ENCODE data around the gene TFRC. TPM values are rescaled to one million over a fixed set of nuclear protein-coding genes. Genes with fewer than 3 reads are reported as not detected.
"Not testable (repeated sequence)": the region's sequence is repeated elsewhere in the genome, so short reads cannot be mapped to it uniquely, and the experiment has no call there.

The TFRC gene
- total RNA-seq, 1 donor from 2014 or later, result 76.4 TPM

GRCh38 chr3:196079682-196080081, 2.2 kb downstream of the TFRC start:
- H3K27me3 ChIP-seq (ENCODE audit: low read depth), result no peaks in the 10 kb centered on the region
- H3K4me3 ChIP-seq, result peak overlapping the region; percentile 97
- intact Hi-C loops (cut with micrococcal nuclease), result no loop called here
- no peak overlapping the region for H3K27ac ChIP-seq (replicated peaks)
- TF ChIP-seq CTCF (IDR thresholded peaks at IDR 0.05; ENCODE audit: borderline replicate concordance), result no peak
- H3K4me1 ChIP-seq, result peaks cover 44% of the 10 kb centered on the region
- DNase-seq, result no peak
- H3K36me3 ChIP-seq, result peaks cover 23% of the 10 kb centered on the region
- no peaks in the 10 kb centered on the region for H3K9me3 ChIP-seq (replicated peaks)

- H3K27ac ChIP-seq (replicated peaks), result no peak overlapping the region
Observed at GRCh38 chr3:196075013-196075412, 6.9 kb downstream of the TFRC start.

DNA sequence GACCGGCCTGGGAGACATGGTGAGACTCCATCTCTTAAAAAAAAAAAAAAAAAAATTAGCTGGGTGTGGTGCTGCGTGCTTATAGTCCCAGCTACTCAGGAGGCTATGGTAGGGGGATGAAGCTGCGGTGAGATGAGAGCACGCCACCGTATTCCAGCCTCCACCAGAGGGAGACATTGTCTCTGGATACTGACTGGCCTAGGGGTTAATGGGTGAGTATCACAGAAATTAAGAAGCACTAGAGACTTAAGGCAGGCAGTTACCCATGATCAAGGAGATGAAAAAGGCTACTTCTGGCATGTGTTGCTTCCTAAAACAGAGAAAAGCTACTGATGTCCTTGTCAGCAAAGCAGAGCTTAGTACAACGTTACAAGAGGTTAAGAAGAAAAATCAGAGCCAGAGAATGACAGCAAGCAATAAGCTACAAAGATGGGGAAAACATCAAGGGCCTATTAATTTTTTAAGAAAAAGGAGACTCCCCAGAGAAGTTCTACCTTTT, 8.6 kb downstream of the TFRC start:
- Histone ChIP-seq H3K36me3 (peaks cover 84% of the 10 kb centered on the region), H3K27ac (replicated peaks) (no peak overlapping the region), H3K4me3 (no peak overlapping the region), H3K9me3 (replicated peaks) (no peaks in the 10 kb centered on the region), H3K4me1 (peaks cover 27% of the 10 kb centered on the region), H3K27me3 (ENCODE audit: low read depth) (no peaks in the 10 kb centered on the region)
- peak; percentile 80 for TF ChIP-seq CTCF (IDR thresholded peaks at IDR 0.05; ENCODE audit: borderline replicate concordance)
- peak; percentile 34 for DNase-seq
- intact Hi-C loops (cut with micrococcal nuclease), result loop anchor here (5.0 kb wide), 1 partner anchor 124 kb away; no protein-coding TSS in a partner anchor

More at GRCh38 chr3:196075013-196075412, 6.9 kb downstream of the TFRC start:
- peaks cover 67% of the 10 kb centered on the region for H3K36me3 ChIP-seq
- no peaks in the 10 kb centered on the region for H3K9me3 ChIP-seq (replicated peaks)
- H3K4me3 ChIP-seq, result no peak overlapping the region
- intact Hi-C loops (cut with micrococcal nuclease), result no loop called here
- no peaks in the 10 kb centered on the region for H3K27me3 ChIP-seq (ENCODE audit: low read depth)
- peaks cover 41% of the 10 kb centered on the region for H3K4me1 ChIP-seq
- DNase-seq, result no peak
- TF ChIP-seq CTCF (IDR thresholded peaks at IDR 0.05; ENCODE audit: borderline replicate concordance), result no peak

DNA sequence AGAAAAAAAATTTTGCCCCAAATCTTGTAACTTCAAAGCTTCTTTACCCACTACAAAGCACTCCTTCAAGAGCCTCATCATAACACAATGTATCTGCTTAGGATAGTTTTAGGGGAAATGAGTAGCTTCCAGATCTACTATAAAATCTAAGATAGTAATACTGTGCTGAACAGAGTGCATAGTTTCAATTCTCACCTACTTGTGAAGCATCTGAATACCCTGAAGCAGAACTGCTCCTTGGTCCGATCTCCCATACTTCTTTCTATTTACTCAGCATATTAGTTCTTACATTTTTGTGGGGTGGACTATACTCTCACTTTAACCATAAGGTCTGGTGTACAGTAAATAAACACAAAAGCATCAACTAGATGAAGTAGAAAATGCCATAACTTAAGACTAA, 9.6 kb downstream of the TFRC start:
- intact Hi-C loops (cut with micrococcal nuclease), result loop anchor here (5.0 kb wide), 1 partner anchor 125 kb away; no protein-coding TSS in a partner anchor
- Histone ChIP-seq H3K9me3 (replicated peaks) (no peaks in the 10 kb centered on the region), H3K4me3 (no peak overlapping the region), H3K27ac (replicated peaks) (no peak overlapping the region), H3K27me3 (ENCODE audit: low read depth) (no peaks in the 10 kb centered on the region), H3K4me1 (peaks cover 27% of the 10 kb centered on the region), H3K36me3 (peaks cover 94% of the 10 kb centered on the region)
- no peak for DNase-seq
- TF ChIP-seq CTCF (IDR thresholded peaks at IDR 0.05; ENCODE audit: borderline replicate concordance), result no peak

DNA sequence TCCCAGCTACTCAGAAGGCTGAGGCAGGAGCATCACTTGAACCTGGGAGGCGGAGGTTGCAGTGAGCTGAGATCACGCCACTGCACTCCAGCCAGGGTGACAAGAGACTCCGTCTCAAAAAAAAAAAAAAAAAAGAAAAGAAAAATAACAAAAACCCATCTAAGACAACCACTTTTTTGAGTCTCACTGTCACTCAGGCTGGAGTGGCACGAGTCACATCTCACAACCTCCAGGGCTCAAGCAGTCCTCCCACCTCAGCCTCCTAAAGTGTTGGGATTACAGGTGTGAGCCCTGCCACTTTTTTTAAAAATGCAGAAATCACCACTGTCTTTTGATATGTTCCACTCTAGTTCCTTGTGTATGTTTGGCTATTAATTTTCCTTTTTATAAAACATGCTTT, 13.1 kb downstream of the TFRC start:
- H3K9me3 ChIP-seq (replicated peaks); intact Hi-C loops (cut with micrococcal nuclease); DNase-seq; H3K4me3 ChIP-seq; H3K27me3 ChIP-seq (ENCODE audit: low read depth): not testable (repeated sequence)
- Histone ChIP-seq H3K27ac (replicated peaks) (peak overlapping the region; percentile 45), H3K36me3 (peaks cover 97% of the 10 kb centered on the region), H3K4me1 (peaks cover 27% of the 10 kb centered on the region)

DNA sequence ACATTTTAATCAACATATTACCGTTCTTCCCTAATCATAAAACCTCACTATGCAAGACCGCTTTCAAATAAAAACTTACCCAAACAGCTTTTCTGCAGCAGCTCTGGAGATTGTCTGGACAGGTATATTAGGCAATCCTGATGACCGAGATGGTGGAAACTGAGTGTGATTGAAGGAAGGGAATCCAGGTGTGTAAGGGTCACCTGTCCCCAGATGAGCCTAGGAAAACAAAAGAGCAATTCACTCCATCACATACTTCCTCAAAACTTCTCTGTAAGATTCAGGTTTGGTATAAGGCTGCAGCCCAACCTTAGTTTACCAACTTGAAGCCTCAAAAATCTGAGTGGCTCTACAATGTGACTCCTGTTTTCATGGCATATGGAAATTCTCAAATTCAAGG, 14.5 kb downstream of the TFRC start:
- Histone ChIP-seq H3K4me3 (no peak overlapping the region), H3K27me3 (ENCODE audit: low read depth) (no peaks in the 10 kb centered on the region)
- TF ChIP-seq CTCF (IDR thresholded peaks at IDR 0.05; ENCODE audit: borderline replicate concordance), result no peak

More for the DNA sequence above, 14.5 kb downstream of the TFRC start:
- intact Hi-C loops (cut with micrococcal nuclease), result no loop called here
- DNase-seq, result no peak
- Histone ChIP-seq H3K36me3 (peaks cover 100% of the 10 kb centered on the region), H3K27ac (replicated peaks) (no peak overlapping the region), H3K4me1 (peaks cover 20% of the 10 kb centered on the region), H3K9me3 (replicated peaks) (no peaks in the 10 kb centered on the region)

All from left ventricle myocardium inferior (tissue), 1 donor.